Right lobe of liver (tissue), 4 donors: ENCODE data around the gene CSNK1D.

Source experiments
- POLR2A ChIP-seq: fragments of 450-650 bp; IDR thresholded peaks from one replicate; pipeline ENCODE4 v1.6.1; 2017; ENCODE audit warnings: antibody characterized with exemption, mild to moderate bottlenecking
- TF ChIP-seq, protein P1 (sequence below), 4 donors: fragments of 200-600 bp in 3 of 4; fragments of 450-650 bp in 1 of 4; IDR thresholded peaks; one replicate each; pipeline versions ENCODE4 v1.5.1 to v1.8.0; 2016 to 2022; ENCODE audit warnings: antibody characterized with exemption in 4 of 4, mild to moderate bottlenecking in 2 of 4
- donor health status: DM: no; HTN: no; CAD: no.
- donor health status: DM: no; HTN: no; CAD: no.
- donor health status: DM: no; HTN: yes; CAD: no.

DNA sequence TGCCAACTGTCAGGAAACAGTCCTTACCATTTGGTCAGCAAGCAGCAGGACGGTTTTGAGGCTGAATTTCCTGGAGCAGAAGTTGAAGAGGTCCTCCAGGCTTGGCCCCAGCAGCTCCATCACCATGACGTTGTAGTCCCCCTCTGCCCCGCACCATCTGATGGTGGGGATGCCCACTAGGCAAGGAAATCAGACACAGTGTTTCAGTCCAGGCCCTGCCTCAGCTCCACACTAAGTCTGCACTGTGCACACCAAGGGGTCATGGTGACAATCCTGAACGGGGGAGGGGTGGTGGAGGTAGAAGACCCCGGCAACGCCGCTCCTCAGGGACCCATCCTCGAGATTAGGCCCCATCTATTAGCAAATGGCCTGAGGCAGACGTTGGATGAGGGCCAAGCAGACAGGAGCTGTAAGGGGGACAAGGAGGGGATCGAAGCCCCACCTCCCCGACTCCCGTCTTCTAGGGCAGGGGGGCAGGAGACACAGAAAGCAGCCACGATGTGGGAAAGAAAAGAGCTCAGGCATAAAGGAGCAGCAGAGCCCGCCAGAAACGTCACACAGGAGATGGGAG lies 18.0 kb downstream of the CSNK1D start:
- TF ChIP-seq, protein P1, sequence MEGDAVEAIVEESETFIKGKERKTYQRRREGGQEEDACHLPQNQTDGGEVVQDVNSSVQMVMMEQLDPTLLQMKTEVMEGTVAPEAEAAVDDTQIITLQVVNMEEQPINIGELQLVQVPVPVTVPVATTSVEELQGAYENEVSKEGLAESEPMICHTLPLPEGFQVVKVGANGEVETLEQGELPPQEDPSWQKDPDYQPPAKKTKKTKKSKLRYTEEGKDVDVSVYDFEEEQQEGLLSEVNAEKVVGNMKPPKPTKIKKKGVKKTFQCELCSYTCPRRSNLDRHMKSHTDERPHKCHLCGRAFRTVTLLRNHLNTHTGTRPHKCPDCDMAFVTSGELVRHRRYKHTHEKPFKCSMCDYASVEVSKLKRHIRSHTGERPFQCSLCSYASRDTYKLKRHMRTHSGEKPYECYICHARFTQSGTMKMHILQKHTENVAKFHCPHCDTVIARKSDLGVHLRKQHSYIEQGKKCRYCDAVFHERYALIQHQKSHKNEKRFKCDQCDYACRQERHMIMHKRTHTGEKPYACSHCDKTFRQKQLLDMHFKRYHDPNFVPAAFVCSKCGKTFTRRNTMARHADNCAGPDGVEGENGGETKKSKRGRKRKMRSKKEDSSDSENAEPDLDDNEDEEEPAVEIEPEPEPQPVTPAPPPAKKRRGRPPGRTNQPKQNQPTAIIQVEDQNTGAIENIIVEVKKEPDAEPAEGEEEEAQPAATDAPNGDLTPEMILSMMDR (IDR thresholded peaks at IDR 0.05) = no peak
- no peak for TF ChIP-seq POLR2A
